PFSK-1 (cell line): ENCODE measurements around the gene KNSTRN.

Experiments used
- POLR2AphosphoS5 ChIP-seq: IDR thresholded peaks from 2 replicates; pipeline ENCODE4 v1.6.1; 2012; ENCODE audit warnings: low read depth, mild to moderate bottlenecking, control low read depth, low read length, moderate library complexity
- SIN3A ChIP-seq: IDR thresholded peaks from 2 replicates; pipeline ENCODE4 v1.6.1; 2012; ENCODE audit warnings: mild to moderate bottlenecking, low read length, moderate library complexity, borderline replicate concordance; ENCODE audit not compliant: insufficient read depth
- TAF1 ChIP-seq: IDR thresholded peaks from 2 replicates; pipeline ENCODE4 v1.6.1; 2012; ENCODE audit warnings: low read length, control low read depth, borderline replicate concordance; ENCODE audit not compliant: insufficient read depth

GRCh38 chr15:40380636-40381035 is 1.9 kb upstream of the KNSTRN start:
- TF ChIP-seq POLR2AphosphoS5 (no peak), TAF1 (no peak), SIN3A (no peak)
